ENCODE data around the gene LAMP1.

Gene LAMP1

GRCh38 chr13:113325779-113326178, 28.7 kb downstream of the LAMP1 start:
- Histone ChIP-seq H3K9me3 (no peaks in the 10 kb centered on the region), H3K4me3 (no peak overlapping the region), H3K36me3 (peaks cover 34 to 52% (median 34%) of the 10 kb centered on the region in 3 donors), H3K27me3 (no peaks in the 10 kb centered on the region), H3K4me1 (no peaks in the 10 kb centered on the region), H3K27ac (no peak overlapping the region)
- TF ChIP-seq CTCF (IDR thresholded peaks at IDR 0.05) = no peak
- intact Hi-C loops (cut with DNase I; ENCODE audit: low total_unique reads) = no loop called here
- DNase-seq = no peak

GRCh38 chr13:113327391-113327765, 30.3 kb downstream of the LAMP1 start:
- intact Hi-C loops (cut with DNase I; ENCODE audit: low total_unique reads) = no loop called here
- Histone ChIP-seq H3K36me3 (peaks cover 18 to 36% (median 19%) of the 10 kb centered on the region in 3 donors), H3K27ac (no peak overlapping the region)

GRCh38 chr13:113327766-113328471, 30.9 kb downstream of the LAMP1 start:
- no peak for TF ChIP-seq CTCF (IDR thresholded peaks at IDR 0.05)
- intact Hi-C loops (cut with DNase I; ENCODE audit: low total_unique reads) = no loop called here
- Histone ChIP-seq H3K36me3 (peaks cover 13 to 30% (median 15%) of the 10 kb centered on the region in 3 donors), H3K27me3 (no peaks in the 10 kb centered on the region), H3K4me1 (no peaks in the 10 kb centered on the region), H3K9me3 (no peaks in the 10 kb centered on the region), H3K4me3 (no peak overlapping the region), H3K27ac (no peak overlapping the region)
- no peak for DNase-seq

More at GRCh38 chr13:113327391-113327765, 30.3 kb downstream of the LAMP1 start:
- TF ChIP-seq CTCF (IDR thresholded peaks at IDR 0.05) = no peak
- Histone ChIP-seq H3K4me1 (no peaks in the 10 kb centered on the region), H3K27me3 (no peaks in the 10 kb centered on the region), H3K4me3 (no peak overlapping the region), H3K9me3 (no peaks in the 10 kb centered on the region)
- no peak for DNase-seq

GRCh38 chr13:113328851-113329250, 31.8 kb downstream of the LAMP1 start:
- no peaks in the 10 kb centered on the region for H3K4me1 ChIP-seq
- no peaks in the 10 kb centered on the region for H3K27me3 ChIP-seq
- no peak overlapping the region for H3K27ac ChIP-seq
- no peak for DNase-seq
- no peak overlapping the region for H3K4me3 ChIP-seq
- intact Hi-C loops (cut with DNase I; ENCODE audit: low total_unique reads) = no loop called here
- TF ChIP-seq CTCF (IDR thresholded peaks at IDR 0.05) = no peak
- peaks cover 3 to 21% (median 6%) of the 10 kb centered on the region in 3 donors for H3K36me3 ChIP-seq
- no peaks in the 10 kb centered on the region for H3K9me3 ChIP-seq

GRCh38 chr13:113329656-113330312, 32.7 kb downstream of the LAMP1 start:
- no peak for TF ChIP-seq CTCF (IDR thresholded peaks at IDR 0.05)
- Histone ChIP-seq H3K36me3 (peaks cover 0 to 12% (median 0%) of the 10 kb centered on the region in 3 donors), H3K27ac (no peak overlapping the region), H3K4me3 (no peak overlapping the region), H3K9me3 (no peaks in the 10 kb centered on the region), H3K27me3 (no peaks in the 10 kb centered on the region), H3K4me1 (no peaks in the 10 kb centered on the region)
- DNase-seq = no peak
- intact Hi-C loops (cut with DNase I; ENCODE audit: low total_unique reads) = loop anchor here (1.0 kb wide), 1 partner anchor 11 kb away; no protein-coding TSS in a partner anchor

Data from tibial artery (tissue), 4 donors.